Glomerular endothelial cell (primary cell): ENCODE measurements around the gene IFIT2. TPM values are rescaled to one million over a fixed set of nuclear protein-coding genes. Genes with fewer than 3 reads are reported as not detected.
A peak's percentile ranks its signal among the peaks of the same experiment; 100 is the strongest.
"Not testable (repeated sequence)": the region's sequence is repeated elsewhere in the genome, so short reads cannot be mapped to it uniquely, and the experiment has no call there.

Experiments
- DNase-seq: peaks from one replicate; pipeline ENCODE4 v3.0.0-alpha.2; 2011; ENCODE audit warnings: low read depth, low spot score; ENCODE audit errors: extremely low read depth
- total RNA-seq: library from RNA; depleted of rRNA; stranded (reverse); fragments of >200 nt; gene quantifications from 2 replicates; pipeline ENCODE4 v1.2.3, GENCODE V29; 2015

The IFIT2 gene
- total RNA-seq, 1 donor from 2014 or later = 8.9 TPM

DNA sequence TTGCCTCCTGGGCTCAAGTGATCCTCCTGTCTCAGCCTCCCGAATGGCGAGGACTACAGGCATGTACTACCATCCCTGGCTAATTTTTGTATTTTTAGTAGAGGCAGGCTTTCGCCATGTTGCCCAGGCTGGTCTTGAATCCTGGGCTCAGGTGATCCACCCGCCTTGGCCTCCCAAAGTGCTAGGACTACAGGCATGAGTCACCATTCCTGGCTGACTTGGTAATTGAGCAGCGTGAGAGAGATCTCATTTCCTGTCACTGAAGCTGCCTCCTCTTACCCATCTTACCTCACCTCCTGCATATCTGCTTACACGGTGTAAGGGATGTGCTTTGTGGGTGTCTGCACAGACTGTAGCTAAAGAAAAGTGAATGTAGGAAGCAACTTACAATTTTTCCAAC lies 35.6 kb downstream of the IFIT2 start:
- no peak for DNase-seq

DNA sequence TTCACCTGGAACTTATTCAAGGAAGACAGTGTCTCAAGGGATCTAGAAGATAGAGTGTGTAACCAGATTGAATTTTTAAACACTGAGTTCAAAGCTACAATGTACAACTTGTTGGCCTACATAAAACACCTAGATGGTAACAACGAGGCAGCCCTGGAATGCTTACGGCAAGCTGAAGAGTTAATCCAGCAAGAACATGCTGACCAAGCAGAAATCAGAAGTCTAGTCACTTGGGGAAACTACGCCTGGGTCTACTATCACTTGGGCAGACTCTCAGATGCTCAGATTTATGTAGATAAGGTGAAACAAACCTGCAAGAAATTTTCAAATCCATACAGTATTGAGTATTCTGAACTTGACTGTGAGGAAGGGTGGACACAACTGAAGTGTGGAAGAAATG lies 36.9 kb downstream of the IFIT2 start:
- DNase-seq = no peak

DNA sequence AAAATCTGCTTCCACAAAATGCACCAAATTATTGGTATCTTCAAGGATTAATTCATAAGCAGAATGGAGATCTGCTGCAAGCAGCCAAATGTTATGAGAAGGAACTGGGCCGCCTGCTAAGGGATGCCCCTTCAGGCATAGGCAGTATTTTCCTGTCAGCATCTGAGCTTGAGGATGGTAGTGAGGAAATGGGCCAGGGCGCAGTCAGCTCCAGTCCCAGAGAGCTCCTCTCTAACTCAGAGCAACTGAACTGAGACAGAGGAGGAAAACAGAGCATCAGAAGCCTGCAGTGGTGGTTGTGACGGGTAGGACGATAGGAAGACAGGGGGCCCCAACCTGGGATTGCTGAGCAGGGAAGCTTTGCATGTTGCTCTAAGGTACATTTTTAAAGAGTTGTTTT lies 38.0 kb downstream of the IFIT2 start:
- DNase-seq = no peak

DNA sequence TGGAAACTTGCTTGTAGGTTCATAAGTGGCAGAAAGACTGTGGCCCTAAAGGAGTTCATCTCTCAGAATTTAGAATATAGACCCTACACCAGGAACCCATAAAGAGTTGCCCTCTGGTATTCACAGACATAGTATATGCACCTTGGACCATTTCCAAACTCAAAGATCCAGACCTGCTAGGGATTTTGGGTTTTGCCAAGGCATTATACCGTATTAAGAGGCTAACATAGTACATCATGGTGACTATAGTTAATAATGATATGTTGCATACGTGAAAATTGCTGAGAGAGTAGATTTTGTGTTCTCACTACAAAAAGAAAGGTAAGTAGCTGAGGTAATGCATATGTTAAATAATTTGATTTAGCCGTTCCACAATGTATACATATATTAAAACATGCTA lies 39.8 kb downstream of the IFIT2 start:
- no peak for DNase-seq

GRCh38 chr10:89342206-89342958 lies 40.5 kb downstream of the IFIT2 start:
- peak; percentile 42 for DNase-seq

GRCh38 chr10:89343089-89343767 lies 41.4 kb downstream of the IFIT2 start:
- DNase-seq = no peak

DNA sequence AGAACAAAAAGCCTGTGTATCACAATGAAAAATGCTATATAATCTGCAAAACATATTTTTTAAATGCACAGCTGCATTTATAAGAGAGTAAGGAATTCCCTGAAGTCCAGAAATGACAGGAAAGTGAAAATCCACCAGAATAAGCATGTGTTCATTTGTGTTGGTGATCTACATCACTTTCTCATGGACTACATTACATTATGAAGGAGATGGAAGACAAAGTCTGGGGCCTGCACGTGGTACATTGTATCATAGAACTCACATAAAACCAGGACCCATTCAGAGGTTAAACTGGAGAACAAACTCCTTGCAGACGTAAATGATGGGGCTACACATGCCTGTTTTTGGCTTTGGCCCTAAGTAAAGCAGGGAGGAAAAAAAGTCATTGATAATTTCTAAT lies 42.3 kb downstream of the IFIT2 start:
- no peak for DNase-seq

DNA sequence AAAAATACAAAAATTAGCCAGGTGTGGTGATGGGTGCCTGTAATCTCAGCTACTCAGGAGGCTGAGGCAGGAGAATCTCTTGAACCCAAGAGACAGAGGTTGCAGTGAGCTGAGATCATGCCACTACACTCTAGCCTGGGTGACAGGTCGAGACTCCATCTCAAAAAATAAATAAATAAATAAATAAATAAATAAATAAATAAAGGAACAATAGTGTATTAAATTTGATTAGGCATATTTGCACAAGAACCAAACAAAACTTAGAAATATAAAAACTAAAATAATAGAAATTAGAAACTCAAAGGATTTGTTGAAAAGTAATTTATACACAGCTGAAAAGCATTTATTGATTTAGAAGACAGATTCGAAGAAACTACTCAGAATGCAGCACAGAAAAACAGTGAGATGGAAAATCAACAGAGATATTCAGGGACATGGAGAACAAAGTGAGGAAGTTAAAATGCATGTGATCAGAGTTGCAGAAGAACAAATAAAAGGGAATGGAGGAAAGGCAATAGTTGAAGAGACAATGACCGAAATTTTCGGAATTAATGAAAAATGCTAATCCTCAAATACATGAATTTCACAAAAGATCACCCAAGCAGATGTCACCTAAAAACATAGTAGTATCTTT lies 43.6 kb downstream of the IFIT2 start:
- no peak for DNase-seq

- no peak for DNase-seq
These were observed 44.8 kb downstream of the IFIT2 start for GRCh38 chr10:89346405-89347254.

DNA sequence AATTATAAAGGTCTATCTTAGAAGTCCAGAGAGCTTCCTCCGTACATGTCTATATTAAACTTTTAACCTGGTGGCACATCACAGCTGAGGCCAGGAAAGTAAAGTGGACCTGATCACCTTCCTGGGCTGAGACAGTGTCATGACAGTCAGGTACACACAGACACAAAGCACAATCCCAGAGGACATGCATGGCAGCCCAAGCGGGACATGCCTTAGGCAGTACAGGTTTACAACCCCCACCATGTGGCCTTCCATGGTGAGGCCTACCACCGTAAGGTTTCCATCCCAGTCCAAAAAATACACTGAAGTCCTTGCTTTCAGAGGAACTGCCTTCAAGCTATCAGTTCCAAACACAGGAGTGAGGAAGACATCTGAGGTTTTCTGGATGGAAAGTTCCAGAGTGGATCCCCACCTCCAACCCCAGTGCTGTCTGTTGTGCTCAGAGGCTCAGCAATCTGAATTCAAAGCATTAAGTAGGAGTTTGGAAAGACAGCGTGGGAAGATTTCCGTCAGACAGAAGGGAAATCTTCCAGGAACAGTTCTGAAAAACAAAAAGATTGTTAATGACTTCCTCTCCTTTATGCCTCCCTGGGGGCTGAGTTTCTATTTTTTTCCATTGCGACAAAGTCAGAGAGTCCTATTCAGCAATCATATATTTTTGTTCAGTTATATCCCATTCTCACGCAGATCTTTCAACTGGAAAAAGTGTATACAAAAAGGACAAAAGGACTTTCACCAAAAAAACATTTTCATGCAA lies 46.0 kb downstream of the IFIT2 start:
- no peak for DNase-seq

DNA sequence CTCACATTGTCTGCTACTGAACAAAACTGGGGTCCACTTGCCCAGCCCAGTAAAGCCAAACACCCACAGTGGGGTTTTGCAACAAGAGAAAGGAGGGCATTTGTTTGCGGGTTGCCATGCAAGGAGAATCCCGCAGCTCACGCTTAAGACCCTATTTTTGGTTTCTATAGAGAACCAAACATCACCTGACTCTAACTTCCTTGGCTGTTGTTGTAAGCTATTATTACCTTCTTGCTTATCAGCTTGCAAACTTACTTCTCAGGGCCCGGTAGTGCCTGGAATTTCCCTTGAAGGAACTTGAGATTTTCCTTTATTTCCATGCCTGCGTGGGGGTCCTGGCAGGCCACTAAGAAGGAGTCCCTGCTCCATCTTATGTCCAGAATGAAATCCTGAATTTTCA lies 46.6 kb downstream of the IFIT2 start:
- no peak for DNase-seq

DNA sequence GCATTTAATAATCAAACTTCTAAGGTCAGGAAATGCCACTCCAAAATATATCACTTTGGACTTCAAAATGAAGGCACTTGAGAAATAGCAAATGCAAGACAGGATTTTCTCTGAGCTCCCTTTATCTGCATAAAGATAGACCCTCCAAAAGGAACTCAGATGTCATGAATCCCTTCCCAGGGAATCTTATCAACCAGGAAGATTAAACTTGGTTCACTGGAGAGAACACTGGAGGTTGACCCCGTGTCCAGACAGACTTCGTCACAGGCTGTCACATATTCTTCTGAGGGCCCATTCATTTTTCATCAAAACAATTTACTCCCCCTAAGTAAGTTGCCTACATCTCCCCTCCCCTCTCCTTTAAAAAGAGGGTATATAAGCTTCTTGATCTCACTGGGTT lies 47.1 kb downstream of the IFIT2 start:
- no peak for DNase-seq

DNA sequence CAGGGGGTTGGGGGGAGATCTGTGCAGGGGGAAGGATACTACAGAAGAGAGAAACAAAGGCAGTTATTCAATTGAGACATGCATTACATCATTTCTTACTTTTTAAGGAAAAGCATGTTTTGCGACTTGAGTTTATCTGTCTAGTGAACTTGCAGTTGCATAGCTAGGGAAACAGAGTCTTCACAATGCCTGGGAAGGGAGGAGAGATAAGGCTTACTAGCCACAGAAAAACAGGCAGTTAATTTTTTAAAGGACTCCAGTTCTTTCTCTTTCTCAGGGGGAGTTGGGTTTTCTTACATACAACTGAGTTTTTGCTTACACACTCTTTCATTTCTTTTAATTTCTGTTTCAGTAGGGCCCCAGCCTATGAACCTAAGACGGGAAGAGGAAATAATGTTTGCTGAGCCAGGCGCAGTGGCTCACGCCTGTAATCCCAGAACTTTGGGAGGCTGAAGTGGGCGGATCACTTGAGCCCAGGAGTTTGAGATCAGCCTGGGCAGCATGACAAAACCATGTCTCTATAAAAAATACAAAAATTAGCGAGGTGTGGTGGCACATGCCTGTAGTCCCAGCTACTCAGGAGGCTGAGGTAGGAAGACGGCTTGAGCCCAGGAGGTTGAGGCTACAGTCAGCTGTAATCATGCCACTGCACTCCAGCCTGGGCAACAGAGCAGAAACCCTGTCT lies 48.9 kb downstream of the IFIT2 start:
- DNase-seq = not testable (repeated sequence)

DNA sequence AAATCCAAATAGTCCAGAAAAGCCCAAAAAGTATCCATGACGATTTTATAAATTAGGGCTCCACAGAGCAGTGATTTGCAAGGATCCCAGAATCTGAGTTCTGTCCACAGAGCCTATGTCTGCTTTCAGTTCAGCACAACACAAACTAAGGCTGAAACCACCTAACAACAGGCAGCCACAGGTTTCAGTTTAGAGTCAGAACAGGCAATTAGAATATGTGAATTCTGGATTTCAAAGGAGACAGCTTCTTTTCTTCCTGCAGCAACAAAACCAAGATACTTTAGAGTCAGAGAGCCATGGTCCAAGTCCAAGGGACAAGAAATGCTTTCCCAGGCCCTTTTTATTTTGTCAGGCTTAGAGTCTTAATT lies 49.5 kb downstream of the IFIT2 start:
- no peak for DNase-seq

DNA sequence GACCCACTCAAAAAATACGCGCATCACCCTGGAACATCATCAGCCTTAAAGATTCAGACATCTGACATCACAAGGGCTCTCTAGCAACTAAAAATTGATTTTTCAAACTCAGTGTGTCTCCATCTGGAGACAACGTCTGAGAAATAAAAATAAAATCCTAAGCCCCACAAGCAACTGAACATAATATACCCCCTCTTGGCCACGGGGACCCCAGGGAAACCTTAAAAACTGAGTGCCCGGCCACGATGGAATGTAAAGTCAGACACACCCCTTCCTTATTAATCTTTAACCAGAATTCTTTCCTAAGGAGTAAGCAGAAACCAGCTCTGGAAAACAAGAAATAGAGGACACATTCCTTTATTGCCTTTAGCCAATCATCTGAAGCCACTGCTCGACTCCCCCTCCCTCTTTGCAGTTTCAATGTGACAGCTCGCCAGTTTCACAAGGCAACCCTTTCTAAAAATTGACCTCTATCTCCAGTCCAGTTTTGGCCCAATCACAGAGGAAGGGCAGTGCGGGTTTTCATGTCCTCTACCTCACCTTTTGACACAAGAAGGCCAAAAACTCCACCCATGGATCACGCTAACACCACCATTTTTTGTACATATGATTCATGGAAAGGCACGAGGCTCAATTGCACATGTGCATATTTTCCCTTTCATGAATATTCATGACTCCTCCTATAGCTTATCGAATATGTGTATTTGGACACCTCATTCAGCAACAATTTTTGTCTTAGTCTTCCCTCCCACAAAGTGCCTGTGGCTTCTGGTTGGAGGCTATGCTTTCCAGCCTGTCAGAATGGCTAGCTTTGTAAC lies 50.1 kb downstream of the IFIT2 start:
- DNase-seq = no peak

GRCh38 chr10:89352802-89353201 lies 51.0 kb downstream of the IFIT2 start:
- no peak for DNase-seq

- DNase-seq = no peak
These were observed 53.6 kb downstream of the IFIT2 start for GRCh38 chr10:89355394-89355931.

DNA sequence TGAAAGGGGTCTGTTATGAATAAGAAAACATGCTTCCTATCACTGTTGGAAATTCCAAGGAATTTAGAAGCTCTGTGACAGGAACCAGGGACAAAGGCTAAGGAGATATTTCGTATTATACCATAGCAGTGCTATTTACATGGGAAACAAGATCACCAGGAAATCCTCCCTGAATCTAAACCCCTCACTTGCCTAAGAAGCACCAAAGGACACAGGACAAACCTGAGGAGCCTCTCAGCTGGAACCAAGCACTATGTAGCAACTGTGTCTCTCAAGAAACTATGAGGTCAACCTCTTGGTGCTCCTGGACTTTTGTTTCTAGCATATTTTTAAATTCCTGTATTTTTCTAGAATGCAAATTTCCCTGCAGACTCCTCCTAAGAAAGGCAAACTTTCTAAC lies 55.2 kb downstream of the IFIT2 start:
- no peak for DNase-seq

GRCh38 chr10:89357975-89358374 lies 56.1 kb downstream of the IFIT2 start:
- DNase-seq = no peak
